NCI-H1436 treated with DMSO at 0.1 percent for 48 hours (cell line): ENCODE measurements around the gene SRPK3.

Source experiments
- DNase-seq: peaks from one replicate; lab custom pipeline; 2025; lab: John Stamatoyannopoulos, UW

The SRPK3 gene

DNA sequence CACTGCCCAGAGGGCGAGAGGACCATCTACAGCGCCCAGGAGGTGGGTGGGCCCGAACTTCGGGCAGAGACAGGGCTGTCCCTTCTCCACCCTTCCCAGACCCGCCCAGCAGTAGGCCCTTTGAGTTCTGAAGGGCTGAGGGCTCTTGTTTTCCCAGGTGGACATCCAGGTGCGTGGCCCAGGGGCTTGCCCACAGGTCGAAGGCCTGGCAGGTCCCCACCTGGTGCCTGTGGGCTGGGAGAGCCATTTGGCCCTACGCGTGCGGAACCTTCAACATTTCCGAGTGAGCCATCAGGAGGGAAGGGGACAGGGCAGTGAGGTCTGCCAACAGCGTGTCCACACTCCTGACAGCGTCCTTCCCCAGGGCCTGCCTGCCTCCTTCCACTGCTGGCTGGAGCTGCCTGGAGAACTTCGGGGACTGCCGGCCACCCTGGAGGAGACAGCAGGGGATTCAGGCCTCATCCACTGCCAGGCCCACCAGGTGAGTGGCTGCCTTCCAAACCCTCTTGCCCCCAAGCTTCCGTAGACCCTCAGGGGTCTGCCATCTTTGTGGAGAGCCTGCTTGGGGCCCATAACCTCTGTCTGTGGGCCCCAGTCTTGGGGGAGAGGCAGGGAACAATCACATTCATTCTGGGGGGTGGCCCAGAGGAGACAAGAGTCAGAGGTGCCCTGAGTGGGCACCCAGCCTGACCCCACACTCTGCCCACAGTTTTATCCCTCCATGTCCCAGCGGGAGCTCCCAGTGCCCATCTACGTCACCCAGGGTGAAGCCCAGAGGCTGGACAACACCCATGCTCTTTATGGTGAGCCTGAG, 10.0 kb upstream of the SRPK3 start:
- no peak for DNase-seq

DNA sequence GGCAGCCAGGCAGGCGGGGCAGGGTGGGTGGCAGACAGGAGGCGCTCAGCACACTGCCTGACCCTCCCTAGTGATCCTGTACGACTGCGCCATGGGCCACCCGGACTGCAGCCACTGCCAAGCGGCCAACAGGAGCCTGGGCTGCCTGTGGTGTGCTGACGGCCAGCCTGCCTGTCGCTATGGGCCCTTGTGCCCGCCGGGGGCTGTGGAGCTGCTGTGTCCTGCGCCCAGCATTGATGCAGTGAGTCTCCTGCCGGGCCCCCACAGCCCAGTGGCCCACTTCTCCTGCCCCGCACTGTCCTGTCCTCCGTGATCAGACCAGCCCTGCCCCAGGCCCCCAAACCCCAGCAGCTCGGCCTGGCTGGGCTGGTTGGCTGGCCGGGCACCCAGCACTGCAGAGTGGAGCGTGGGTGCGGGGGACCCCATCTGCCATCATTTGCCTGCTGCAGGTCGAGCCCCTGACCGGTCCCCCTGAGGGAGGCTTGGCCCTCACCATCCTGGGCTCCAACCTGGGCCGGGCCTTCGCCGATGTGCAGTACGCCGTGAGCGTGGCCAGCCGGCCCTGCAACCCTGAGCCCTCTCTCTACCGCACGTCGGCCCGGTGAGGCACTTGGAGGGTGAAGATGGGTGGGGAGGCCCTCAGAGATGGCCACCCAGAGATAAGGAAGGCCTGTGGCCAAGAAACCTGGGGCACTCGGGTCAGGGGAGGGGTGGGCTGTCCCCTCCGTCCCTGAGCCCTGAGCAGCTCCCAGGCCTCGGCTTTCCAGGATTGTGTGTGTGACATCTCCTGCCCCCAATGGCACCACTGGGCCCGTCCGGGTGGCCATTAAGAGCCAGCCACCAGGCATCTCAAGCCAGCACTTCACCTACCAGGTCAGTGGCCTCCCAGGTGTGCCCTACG, 9.2 kb upstream of the SRPK3 start:
- DNase-seq, result no peak

DNA sequence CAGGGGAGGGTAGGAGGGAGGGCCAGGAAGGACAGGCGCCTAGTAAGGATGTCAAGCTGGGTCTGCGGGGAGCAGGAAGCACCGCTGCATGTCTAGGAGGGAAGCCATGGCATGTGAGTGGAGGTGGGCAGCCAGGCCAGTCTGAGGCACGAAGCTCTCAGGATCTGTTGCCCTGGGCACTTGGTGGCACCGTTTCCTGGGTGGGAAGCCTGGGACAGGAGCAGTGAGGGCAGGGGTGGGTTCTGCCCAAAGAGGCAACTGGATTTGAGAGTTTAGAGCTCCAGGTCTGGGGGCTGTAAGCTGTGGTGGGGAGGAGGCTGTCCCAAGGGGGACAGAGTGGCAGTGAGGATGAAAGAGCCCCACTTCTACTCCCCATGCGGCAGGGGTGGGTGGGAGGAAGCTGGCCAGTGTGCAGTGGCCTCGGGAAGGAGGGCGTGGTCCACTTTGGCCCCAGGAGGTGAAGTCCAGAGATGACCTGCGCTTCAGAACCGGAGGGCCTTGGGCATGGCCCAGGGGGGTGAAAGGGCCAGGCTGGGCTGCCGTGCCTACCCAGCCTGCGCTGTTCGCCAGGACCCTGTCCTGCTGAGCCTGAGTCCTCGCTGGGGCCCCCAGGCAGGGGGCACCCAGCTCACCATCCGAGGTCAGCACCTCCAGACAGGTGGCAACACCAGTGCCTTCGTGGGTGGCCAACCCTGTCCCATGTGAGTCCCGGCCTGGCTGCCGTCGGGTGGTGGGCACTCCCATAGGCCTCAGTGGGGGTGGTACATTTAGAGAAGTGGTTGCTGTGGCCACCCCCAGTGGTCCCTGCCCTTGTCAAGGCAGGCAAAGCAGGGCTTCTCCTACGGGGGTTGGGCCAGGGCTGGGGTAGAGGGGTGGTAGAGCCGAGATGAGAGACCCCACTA, 8.3 kb upstream of the SRPK3 start:
- no peak for DNase-seq

- DNase-seq, result no peak
Observed at GRCh38 chrX:153773218-153773611, 7.6 kb upstream of the SRPK3 start.

- no peak for DNase-seq
Observed at GRCh38 chrX:153773741-153774575, 6.9 kb upstream of the SRPK3 start.

DNA sequence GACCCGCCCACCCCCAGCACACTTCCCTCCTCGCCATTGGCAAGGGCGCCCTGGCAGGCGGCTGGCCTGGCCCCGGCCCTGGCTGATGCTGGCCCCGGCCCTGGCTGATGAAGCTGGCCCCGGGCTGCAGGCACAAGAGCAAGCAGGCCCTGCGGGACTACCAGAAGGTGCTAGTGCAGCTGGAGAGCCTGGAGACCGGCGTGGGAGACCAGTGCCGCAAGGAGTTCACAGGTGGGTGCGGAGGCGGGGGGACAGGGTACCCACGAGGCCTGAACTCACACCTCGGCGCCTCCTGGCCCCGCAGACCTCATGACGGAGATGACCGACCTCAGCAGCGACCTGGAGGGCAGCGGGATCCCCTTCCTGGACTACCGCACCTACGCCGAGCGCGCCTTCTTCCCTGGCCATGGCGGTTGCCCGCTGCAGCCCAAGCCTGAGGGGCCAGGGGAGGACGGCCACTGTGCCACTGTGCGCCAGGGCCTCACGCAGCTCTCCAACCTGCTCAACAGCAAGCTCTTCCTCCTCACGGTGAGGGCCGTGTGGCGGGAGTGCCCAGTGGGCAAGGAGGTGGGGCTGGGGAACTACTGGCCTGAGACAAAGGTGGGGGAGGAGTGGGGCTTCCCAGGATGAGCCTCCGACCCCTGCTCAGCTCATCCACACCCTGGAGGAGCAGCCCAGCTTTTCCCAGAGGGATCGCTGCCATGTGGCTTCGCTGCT, 6.1 kb upstream of the SRPK3 start:
- DNase-seq, result no peak

DNA sequence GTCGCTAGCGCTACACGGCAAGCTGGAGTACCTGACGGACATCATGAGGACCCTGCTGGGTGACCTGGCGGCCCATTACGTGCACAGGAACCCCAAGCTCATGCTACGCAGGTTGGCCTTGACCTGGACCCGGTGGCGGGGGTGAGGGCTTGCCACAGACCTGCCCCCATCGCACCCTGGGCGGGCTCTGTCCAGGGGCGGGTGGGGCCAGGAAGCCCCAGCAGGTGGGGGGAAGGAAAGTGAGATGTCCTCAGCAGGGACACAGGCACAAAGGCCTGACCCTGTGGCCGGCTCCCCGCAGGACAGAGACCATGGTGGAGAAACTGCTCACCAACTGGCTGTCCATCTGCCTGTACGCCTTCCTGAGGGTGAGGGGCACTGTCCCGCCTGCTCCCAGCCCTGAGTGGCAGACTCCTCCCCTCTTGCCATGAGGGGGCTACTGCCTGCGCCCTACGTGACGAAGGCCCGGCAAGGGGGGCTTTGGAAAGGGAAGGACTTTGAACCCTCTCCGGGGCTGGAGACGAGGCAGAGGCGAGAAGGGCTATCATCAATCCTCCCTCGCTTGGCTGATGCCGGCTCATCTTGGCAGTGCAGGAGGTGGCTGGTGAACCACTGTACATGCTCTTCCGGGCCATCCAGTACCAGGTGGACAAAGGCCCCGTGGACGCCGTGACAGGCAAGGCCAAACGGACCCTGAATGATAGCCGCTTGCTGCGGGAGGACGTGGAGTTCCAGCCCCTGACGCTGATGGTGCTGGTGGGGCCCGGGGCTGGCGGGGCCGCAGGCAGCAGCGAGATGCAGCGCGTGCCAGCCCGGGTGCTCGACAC, 5.3 kb upstream of the SRPK3 start:
- no peak for DNase-seq

DNA sequence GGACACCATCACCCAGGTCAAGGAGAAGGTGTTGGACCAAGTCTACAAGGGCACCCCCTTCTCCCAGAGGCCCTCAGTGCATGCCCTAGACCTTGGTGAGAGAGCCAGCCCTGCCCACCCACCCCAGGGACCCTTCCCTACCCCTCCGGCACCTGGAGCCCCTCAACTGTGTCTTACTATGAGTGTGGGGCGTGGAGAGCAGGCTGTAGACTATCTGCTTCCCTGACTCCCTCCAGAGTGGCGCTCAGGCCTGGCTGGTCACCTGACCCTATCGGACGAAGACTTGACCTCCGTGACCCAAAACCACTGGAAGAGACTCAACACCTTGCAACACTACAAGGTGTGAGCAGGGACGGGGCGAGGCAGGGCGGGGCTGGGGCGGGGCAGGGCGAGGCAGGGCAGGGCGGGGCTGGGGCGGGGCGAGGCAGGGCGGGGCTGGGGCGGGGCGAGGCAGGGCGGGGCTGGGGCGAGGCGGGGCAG, 4.7 kb upstream of the SRPK3 start:
- no peak for DNase-seq

- DNase-seq, result no peak
Observed at GRCh38 chrX:153776611-153777045, 4.2 kb upstream of the SRPK3 start.

DNA sequence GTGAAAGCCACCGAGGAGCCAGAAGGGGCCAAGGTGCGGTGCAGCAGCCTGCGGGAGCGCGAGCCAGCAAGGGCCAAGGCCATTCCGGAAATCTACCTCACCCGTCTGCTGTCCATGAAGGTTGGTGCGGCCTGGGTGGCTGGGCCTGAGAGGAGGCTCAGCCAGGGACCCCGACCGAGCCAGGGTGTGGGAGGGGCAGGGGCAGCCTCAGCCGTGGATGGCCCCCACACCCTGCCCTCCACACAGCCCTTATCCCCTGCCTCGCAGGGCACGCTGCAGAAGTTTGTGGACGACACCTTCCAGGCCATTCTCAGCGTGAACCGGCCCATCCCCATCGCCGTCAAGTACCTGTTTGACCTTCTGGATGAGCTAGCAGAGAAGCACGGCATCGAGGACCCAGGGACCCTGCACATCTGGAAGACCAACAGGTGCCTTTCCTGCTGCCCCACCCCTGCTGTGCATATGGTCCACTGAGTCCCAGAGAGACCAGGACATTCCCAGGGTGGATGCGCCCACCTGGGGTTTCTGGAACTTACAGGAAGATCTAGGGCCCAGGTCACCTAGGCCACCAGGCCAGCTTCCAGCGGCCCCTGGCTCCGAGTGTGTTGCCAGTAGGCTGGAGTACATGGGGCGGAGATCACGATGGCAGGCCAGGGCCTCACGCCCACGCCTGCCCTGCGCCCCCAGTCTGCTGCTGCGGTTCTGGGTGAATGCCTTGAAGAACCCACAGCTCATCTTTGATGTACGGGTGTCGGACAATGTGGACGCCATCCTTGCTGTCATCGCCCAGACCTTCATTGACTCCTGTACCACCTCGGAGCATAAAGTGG, 3.4 kb upstream of the SRPK3 start:
- no peak for DNase-seq

- DNase-seq, result no peak
Observed at GRCh38 chrX:153778181-153778580, 2.7 kb upstream of the SRPK3 start.

DNA sequence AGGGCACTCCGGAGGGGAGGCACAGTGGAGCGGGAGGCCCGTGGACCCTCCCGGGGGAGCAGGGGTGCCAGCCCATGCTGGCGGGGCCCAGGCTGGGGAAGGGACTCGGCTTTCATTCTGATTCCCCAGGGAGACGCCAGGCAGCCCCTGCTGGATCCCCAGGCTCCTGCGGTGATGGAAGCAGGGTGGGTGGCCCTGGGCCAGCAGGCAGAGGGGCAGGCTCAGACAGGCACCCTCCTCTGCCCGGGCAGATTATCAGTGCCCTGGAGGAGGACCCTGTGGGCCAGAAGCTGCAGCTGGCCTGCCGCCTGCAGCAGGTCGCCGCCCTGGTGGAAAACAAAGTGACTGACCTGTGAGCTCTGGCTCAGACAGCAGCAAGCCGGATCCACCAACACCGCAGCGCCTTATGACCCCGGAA, 2.1 kb upstream of the SRPK3 start:
- DNase-seq, result no peak

GRCh38 chrX:153779891-153780677, 757 bp upstream of the SRPK3 start:
- no peak for DNase-seq

DNA sequence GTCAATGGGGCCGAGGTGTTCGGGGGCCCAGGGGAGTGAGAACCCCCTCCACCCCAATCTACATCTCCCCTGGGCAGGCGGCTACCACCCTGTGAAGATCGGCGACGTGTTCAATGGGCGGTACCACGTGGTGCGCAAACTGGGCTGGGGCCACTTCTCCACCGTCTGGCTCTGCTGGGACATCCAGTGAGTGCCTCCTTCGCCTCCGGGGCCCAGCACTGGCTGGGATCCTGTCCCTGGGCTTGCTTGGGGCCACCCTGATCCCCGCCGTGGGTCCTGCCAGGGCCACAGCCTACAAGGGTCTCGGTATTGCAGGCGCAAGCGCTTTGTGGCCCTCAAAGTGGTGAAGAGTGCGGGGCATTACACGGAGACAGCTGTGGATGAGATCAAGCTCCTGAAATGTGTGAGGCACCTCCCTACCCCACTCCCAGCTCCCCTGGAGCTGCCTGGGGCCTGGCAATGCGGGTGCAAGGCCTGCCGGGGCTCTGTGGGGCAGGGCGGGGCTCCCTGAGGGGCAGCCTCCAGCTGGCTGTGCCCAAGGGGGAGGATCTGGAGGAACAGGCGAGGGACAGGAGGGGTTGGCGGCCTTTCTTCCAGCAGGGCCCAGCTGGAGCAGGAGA, 697 bp downstream of the SRPK3 start:
- peak; percentile 28 for DNase-seq

DNA sequence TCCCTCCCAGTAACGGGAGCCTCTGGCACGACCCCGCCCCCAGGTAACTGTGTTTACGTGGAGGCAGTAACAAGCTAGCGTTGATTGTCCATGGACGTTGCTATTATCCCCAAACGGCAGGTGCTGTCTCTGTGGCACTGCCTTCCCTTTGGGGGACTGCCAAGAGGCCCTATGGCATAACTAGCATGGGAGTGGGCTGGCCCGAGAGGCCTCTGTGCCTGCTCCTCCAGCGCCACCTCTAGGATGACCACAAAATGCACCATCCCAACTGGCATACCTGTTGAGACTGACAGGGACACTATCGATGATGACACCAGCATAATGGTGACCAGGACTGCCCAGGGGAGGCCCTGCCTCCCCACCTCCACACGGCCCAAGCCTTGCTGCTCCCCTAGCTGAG, 1.5 kb downstream of the SRPK3 start:
- peak; percentile 97 for DNase-seq

DNA sequence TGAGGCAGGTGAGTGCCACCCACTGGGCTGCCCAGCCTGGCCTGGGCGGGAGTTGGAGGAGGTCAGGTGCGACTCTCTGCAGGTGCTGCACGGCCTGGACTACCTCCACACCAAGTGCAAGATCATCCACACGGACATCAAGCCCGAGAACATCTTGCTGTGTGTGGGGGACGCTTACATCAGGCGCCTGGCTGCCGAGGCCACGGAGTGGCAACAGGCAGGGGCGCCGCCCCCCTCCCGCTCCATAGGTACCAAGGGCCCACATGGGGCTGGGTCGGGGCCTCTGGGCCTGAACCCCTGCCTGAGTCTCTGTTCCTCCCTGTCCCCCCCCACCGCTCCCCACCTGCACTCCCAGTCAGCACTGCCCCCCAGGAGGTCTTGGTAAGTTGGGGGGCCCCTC, 2.0 kb downstream of the SRPK3 start:
- no peak for DNase-seq

GRCh38 chrX:153783378-153784013, 2.7 kb downstream of the SRPK3 start:
- DNase-seq, result no peak
